DOHH2 (cell line): ENCODE data around the gene WFDC1.

Experiments used
- EZH2phosphoT487 ChIP-seq: fragments of 200-600 bp; sonication (generic); IDR thresholded peaks from 2 replicates; pipeline ENCODE4 v1.6.1; 2017; ENCODE audit warnings: borderline replicate concordance, mild to moderate bottlenecking, antibody characterized with exemption, low read length, moderate library complexity, mixed read lengths
- TF ChIP-seq, protein P1 (sequence below): fragments of 200-600 bp; sonication (generic); IDR thresholded peaks from one replicate; pipeline ENCODE4 v1.5.1; 2014; ENCODE audit warnings: antibody characterized with exemption, mild to moderate bottlenecking, low read depth, low read length; ENCODE audit not compliant: poor library complexity, severe bottlenecking

DNA sequence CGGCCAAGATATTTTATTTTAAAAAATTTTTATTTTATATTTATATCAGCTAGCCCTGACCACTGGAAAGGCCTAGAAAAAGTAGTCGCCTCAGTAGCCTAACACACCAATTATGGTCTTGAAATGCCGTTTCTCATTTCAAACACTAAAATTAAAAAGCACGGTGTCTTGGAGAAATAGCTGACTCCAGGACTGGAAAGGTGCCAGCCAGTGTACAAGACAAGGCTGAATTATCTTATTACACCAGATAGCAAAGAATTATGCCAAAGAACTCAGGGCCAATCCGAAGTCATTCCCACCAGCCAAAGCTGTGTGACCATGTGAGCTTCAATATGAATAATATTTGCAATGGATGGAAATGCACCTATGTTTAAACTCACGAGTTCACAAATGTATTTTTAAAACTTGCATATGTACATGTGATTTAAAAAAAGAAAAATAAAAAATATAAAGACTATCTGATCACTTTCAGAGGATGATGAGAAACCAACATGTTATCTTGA is 53.8 kb downstream of the WFDC1 start:
- TF ChIP-seq, protein P1, sequence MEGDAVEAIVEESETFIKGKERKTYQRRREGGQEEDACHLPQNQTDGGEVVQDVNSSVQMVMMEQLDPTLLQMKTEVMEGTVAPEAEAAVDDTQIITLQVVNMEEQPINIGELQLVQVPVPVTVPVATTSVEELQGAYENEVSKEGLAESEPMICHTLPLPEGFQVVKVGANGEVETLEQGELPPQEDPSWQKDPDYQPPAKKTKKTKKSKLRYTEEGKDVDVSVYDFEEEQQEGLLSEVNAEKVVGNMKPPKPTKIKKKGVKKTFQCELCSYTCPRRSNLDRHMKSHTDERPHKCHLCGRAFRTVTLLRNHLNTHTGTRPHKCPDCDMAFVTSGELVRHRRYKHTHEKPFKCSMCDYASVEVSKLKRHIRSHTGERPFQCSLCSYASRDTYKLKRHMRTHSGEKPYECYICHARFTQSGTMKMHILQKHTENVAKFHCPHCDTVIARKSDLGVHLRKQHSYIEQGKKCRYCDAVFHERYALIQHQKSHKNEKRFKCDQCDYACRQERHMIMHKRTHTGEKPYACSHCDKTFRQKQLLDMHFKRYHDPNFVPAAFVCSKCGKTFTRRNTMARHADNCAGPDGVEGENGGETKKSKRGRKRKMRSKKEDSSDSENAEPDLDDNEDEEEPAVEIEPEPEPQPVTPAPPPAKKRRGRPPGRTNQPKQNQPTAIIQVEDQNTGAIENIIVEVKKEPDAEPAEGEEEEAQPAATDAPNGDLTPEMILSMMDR = no peak
- no peak for TF ChIP-seq EZH2phosphoT487
